ENCODE results near the gene RDH8.

Gene RDH8

DNA sequence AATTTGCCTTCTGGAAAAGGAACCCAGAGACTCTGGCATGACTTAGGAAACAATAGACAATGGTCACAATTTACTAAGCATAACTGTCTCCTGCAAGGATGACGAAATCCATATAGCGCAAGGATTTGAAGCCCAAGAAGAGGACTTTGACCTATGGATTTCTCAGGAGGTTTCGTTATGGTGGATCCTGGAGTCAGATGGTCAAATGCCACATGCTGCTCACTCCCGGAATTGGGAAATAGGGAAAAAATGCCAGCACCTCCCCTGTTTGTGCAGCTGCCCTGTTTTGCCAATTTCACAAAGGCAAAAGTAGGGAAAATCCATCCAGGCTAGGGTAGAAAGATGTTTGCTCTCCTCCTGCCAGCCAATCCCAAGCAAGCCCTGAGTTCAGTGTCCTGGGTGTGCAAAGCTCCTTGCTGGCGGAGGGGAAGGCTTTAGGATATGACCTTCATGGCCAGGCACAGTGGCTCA is 23.4 kb downstream of the RDH8 start:
- DNase-seq (ENCODE audit: low spot score) = no peak
- FAIRE-seq = no peak

DNA sequence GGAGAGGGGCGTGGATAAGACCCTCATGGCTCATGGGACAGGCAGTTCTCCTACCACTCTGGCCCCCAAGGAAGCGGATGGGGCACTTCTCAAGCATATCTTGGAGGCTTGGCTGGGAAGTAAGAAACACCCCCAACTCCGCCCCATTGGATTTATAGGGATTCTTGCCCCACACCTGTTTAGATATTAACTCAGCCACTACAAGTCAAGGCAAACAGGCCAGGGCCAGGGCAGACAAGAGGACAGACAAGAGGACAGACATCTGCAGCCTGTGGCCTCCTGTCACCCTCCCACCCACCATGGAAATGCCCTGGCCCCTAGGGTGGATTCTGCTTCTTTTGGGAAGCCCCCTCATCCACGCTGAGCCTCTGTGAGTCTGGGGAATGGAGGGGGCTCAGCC is 24.1 kb downstream of the RDH8 start:
- no peak for DNase-seq (ENCODE audit: low spot score)
- FAIRE-seq = no peak

- no peak for DNase-seq (ENCODE audit: low spot score)
- FAIRE-seq = no peak
Measured at GRCh38 chr19:10037809-10038208, 24.5 kb downstream of the RDH8 start.

DNA sequence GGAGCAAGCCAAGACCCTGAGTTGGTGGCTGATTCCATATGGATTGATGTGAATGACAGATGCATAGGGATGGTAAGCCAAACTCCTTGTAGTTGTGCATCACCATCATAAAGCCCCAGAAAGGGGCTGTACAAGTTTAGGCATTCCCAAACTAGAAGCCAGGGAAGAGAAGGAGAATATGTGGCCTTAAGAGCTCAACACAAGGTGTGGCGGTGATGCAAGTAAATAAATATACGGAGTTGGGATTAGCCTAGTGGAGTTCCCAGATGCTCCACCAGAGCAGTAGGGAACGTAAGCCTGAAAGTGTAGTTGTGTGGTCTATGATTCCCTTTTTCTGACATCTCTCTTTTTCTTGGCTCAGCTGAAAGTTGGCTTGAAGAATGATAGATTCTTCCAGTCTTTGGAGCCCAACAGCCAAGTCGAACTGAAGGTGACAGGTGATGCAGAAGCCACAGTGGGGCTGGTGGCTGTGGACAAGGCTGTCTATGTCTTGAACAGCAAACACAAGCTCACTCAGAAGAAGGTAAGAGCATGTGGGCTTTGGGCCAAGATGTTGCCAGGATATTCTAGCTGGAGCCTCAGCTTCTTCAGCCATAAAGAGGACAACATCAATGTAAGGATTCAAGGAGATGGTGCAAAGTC is 30.1 kb downstream of the RDH8 start:
- DNase-seq (ENCODE audit: low spot score) (no peak), FAIRE-seq (no peak)

GRCh38 chr19:10044390-10044789 is 31.1 kb downstream of the RDH8 start:
- DNase-seq (ENCODE audit: low spot score) = no peak
- FAIRE-seq = no peak

DNA sequence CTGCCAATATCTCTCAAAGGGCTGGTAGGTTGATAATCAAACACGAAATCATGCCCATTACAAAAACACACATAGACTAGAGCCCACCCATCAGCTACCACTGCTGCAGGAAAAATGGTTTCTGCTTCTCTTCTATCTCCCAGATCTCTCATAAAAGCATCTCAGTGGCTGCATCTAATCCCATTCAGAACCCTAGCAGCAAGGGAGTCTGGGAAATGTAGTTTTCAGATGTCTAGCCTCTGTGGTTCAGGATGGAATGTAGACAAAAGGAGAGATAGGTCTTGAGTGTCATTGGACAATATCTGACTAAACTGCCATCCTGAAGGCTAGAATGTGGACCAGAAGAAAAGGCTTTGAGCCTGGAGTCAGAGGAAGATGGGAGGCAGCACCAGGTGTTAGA is 32.1 kb downstream of the RDH8 start:
- FAIRE-seq (no peak), DNase-seq (ENCODE audit: low spot score) (no peak)

DNA sequence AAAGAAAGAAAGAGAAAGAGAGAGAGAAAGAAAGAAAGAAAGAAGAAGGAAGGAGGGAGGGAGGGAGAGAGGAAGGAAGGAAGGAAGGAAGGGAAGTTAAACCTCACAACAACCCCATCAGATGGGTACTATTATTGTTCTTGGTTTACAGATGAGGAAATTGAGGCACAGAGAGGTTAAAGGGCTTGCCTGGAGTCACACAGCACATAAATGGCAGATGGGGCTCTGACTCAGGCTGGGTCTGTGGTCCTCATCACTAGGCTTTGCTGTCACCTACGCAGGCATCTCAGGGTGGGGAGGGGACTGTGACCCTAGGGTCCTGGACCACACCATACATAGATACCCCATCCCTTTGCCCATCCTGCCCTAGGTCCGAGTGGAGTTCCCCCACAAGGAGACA is 36.3 kb downstream of the RDH8 start:
- FAIRE-seq (no peak), DNase-seq (ENCODE audit: low spot score) (no peak)

- no peak for FAIRE-seq
- no peak for DNase-seq (ENCODE audit: low spot score)
Measured at GRCh38 chr19:10052602-10053360, 39.5 kb downstream of the RDH8 start.

DNA sequence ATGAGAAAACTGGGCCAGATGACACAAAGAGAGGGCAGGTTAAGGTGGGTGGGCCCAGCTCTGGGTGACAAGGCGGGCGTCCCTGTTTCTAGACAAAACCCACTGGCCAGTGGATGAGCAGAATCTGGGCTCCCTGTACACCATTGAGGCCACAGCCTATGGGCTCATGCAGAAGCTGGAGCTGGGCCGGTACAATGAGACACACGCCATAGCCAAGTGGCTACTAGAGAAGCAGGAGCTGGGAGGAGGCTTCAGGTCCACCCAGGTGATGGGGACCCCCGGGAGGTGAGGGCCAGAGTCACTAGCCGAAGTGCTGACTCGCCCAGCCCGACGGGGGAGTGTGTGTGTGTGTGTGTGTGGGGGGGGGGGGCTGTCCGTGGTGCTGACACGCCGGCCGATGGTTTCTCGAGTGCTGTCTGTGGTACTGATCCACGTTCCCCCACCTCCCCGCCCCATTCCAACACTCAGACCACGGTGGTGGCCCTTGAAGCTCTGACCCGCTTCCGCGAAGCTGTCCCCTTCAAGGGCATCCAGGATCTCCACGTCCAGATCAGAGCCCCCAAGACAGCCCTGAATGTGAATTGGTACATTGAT is 48.5 kb downstream of the RDH8 start:
- FAIRE-seq (no peak), DNase-seq (ENCODE audit: low spot score) (no peak)

- no peak for FAIRE-seq
Measured at GRCh38 chr19:10068205-10068604, 54.9 kb downstream of the RDH8 start.

GRCh38 chr19:10069046-10069445 is 55.8 kb downstream of the RDH8 start:
- DNase-seq (ENCODE audit: low spot score) = no peak
- FAIRE-seq = no peak

More at GRCh38 chr19:10068205-10068604, 54.9 kb downstream of the RDH8 start:
- no peak for DNase-seq (ENCODE audit: low spot score)

GRCh38 chr19:10070730-10071446 is 57.6 kb downstream of the RDH8 start:
- no peak for DNase-seq (ENCODE audit: low spot score)
- FAIRE-seq = no peak
